Inflammatory macrophage treated with lipopolysaccharide for 4 hours (primary cell): Measurements from ENCODE around the gene RNF44.
A peak's percentile ranks its signal among the peaks of the same experiment; 100 is the strongest.

Source experiments
- DNase-seq: peaks from one replicate; pipeline ENCODE4 v3.0.0-alpha.2; 2020

Gene RNF44

DNA sequence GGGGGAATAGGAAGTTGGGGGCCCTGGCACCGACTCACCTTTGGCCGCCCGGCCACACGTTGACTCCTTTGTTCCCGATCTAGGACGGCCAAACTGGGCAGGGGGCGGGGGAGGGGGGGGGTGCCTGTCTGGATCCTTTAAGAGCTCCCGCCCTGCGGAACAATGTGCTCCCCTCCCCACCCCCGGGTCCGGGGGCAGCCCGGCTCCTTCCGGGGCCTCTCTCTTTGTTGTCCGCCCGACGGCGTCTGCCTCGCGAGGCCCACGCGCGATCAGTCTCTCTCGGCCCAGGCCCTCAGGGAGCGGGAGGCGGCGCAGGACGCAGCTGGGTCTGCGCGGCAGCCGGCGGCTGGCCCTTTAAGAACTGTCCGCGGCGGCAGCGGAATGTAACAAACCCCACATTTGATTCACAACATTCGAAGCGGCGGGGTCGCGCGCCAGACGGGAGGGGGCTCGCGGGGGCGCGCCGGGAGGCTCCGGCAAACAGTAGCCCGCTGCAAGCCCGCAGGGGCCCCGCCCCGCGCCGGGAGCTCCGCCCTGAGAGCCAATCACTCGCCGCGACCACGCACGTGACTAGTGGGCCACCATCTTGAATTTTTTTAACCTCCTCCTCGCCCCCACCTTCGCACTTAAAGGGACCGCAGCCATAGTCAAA, at the start of gene RNF44:
RNF44 (minus strand) TSS at position 501 of the 652 bp plus-strand sequence. CDS start 4,930 bp downstream, outside the sequence.
- DNase-seq = peak; percentile 96

DNA sequence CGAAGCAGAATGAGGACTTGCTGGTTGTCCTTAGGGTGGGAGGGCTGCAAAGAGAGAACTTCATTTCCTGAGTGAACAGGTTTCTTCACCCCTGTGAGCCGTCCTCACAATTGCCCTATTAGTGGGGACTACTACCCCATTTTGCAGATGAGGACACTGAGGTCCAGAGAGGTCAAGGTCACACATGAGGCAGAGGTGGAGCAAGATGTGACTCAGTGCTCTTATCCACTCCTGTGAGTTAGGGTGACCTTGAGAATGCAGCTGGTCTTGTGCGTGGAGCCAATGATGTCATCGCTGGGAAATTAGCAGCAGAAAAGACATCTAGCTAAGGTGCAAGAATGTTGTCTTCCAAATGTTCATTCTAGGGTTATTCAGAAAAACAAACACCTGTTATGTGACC, 45.9 kb upstream of the RNF44 start:
- no peak for DNase-seq

DNA sequence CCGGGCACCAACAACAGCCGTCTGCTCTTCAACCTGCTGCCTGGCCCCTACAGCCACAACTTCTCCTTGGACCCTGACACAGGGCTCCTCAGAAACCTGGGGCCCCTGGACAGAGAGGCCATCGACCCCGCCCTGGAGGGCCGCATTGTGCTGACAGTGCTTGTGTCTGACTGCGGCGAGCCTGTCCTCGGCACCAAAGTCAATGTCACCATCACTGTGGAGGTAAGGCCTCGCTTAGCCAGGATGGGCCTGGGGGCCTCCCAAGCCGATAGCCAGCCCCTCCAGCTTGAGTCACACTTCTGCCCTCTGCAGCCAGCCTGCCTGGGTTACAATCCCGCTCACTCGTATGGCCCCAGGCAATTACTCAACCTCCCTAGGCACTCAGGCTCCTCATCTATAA, 44.2 kb upstream of the RNF44 start:
- DNase-seq = no peak

DNA sequence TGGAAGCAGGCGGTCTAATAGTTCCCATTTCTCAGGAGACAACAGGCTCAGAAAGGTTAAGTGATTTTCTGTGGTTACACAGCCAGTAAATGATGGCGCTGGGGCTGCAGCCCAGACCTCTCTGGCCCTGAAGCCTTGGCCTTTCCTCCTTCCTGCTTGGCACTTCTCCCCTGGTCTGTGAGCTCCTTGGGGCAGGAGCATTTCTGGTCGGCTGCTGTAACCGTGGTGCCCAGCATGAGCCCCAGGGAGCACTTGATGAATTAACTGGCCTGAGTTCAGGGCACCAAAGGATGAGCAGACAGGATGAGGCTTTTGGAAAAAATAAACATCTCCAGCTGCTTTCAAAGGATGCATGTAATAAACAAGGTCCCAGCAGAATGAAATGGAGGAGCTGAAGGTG, 42.1 kb upstream of the RNF44 start:
- no peak for DNase-seq

DNA sequence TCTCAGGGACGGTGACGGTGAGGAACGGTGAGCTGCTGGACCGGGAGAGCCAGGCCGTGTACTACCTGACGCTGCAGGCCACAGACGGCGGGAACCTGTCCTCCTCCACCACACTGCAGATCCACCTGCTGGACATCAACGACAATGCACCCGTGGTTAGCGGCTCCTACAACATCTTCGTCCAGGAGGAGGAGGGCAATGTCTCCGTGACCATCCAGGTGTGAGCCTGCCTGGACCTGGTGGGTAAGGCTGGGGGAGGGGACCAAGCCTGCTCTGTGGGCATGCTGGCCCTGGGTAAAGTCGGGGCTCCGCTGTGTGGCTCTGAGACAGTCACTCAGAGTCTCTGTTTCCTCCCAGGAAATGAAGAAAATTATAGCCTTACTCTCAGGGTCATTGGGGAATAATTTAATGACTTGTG, 41.2 kb upstream of the RNF44 start:
- no peak for DNase-seq

DNA sequence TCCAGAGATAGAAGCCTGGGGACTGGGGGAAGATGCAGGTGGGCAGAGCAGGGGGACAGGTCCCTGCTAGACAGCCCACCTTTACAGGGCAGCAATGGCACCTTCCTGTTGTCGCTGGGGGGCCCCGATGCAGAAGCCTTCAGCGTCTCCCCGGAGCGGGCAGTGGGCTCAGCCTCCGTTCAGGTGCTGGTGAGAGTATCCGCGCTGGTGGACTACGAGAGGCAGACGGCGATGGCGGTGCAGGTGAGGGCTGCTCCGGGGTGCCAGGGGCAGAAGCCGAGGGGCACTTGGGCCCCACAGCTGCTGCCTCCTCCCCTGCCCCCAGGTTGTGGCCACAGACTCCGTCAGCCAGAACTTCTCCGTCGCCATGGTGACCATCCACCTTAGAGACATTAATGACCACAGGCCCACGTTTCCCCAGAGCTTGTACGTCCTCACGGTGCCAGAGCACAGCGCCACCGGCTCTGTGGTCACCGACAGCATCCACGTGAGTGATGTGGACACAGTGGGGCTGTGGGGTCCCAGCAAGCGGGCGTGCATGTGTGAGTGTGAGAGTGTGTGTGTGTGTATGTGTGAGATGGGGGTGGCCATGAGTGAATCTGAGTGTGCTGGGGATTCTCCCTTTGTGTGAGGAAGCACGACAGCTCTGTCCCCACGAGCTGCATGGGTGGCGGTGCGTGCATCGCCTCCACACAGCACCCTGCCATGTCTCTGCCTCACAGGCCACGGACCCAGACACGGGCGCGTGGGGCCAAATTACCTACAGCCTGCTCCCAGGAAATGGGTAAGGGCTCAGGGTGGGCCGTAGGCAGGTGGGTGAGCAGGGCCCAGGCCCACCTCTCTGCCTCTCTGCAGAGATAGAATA, 40.3 kb upstream of the RNF44 start:
- no peak for DNase-seq

DNA sequence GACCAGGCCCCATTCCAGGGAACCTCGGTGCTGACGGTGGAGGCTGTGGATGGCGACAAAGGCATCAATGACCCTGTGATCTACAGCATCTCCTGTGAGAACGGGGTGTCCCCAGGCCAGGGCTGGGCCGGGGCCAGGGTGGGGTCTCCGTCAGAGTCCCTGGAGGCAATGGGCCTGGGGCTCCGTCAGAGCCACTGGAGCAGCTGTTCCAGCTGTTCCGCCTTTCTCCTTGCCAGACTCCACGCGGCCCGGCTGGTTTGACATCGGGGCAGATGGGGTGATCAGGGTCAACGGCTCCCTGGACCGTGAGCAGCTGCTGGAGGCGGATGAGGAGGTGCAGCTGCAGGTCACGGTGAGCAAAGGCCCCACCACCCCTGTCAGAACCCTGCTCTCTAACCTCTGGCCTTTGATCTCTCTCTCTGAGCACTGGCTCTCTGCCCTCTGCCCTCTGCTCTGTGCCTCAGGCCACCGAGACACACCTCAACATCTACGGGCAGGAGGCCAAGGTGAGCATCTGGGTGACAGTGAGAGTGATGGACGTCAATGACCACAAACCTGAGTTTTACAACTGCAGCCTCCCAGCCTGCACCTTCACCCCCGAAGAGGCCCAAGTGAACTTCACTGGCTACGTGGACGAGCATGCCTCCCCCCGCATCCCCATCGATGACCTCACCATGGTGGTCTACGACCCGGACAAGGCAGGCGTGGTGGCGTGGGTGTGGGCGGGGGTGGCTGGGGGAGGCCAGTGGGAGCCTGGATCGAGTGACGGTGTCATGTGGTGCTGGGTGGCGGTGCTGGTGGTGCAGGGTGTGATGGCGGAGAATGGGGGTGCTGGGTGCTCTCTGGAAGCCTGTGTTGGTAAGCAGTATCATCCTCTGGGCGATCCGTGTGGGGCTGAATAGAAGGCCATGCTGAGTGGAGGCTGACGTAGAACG, 38.6 kb upstream of the RNF44 start:
- no peak for DNase-seq

DNA sequence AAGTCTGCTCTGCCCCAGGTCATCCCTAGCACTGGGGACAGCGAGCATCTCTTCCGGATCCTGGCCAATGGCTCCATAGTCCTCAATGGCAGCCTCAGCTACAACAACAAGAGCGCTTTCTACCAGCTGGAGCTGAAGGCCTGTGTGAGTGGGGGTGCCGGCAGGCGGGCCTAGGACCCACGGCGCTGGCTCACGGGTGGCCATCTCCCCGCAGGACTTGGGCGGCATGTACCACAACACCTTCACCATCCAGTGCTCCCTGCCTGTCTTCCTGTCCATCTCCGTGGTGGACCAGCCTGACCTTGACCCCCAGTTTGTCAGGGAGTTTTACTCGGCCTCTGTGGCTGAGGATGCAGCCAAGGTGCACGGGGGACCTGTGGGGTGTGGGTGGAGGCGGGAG, 37.9 kb upstream of the RNF44 start:
- DNase-seq = no peak

DNA sequence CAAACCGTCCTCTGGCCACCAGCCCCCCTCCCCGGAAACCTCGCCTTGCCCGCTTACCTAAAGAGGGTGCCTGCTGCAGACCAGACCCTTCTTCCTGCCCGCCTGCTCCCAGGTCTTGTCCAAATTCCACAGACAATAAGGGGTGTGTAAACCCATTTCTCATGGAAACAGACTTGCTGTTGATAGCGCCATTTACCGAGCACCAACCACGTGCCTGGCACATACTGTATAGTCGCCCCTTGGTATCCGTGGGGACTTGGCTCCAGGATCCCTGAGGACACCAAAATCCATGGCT, 37.0 kb upstream of the RNF44 start:
- DNase-seq = no peak

DNA sequence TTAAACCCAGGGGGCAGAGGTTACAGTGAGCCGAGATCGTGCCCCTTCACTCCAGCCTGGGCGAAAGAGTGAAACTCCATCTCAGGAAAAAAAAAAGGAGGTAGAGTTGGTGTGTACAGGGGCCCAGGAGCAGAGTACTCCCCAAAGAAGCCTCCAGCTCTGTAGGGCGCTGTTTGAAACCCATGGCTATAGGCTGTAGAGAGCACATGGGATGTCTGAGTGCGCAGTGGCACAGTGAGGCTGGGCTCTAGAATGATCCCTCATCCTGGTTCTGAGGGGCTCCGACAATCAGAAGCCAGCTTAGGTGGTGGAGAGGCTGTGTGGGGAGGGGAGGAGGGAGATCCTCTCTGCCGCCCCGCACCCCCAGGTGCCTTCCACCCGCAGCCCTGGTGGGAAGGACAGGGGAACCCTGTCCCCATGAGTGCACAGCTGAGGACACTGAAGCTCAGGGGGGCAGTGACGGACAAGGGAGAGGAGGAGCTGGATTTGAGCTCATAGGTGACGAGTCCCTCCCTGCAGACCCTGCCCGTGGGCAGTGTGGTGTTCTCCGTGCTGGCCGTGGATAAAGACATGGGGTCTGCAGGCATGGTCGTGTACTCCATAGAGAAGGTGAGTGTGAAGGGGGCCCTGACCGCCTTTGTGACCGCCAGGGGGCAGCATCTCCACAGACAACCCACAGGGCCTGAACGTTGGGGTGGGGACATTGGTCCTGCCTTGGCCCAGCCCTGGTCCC, 36.5 kb upstream of the RNF44 start:
- DNase-seq = peak; percentile 43

DNA sequence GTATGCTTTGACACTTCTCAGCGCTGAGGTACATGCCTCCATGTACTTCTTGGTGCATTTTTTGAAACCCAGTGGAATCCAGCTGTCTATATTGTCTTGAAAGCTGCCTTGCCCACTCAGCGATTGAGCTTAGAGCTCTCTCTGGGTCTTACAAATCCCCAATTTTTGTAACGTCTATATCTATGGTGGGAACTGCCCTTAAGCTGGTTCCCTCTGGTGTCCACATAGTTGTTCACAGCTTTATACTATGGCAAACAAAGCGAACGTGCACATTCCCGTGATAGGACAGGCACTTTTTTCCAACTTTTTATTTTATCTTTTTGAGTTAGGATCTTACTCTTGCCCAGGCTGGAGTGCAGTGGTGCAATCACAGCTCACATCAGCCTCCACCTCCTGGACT, 32.8 kb upstream of the RNF44 start:
- DNase-seq = no peak

DNA sequence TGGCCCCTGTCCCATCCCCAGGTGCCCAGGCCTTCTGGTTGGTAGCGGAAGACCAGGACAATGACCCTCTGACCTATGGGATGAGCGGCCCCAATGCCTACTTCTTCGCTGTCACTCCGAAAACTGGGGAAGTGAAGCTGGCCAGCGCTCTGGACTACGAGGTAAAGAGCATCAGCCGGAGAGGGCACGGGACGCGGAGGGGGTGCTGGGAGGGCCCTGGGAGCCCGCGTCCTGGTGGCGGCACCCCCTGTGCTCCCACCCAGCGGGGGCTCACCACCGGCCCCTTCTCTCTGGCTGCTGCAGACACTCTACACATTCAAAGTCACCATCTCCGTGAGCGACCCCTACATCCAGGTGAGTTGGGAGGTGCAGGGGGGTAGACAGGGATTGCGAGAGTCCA, 31.5 kb upstream of the RNF44 start:
- DNase-seq = no peak

DNA sequence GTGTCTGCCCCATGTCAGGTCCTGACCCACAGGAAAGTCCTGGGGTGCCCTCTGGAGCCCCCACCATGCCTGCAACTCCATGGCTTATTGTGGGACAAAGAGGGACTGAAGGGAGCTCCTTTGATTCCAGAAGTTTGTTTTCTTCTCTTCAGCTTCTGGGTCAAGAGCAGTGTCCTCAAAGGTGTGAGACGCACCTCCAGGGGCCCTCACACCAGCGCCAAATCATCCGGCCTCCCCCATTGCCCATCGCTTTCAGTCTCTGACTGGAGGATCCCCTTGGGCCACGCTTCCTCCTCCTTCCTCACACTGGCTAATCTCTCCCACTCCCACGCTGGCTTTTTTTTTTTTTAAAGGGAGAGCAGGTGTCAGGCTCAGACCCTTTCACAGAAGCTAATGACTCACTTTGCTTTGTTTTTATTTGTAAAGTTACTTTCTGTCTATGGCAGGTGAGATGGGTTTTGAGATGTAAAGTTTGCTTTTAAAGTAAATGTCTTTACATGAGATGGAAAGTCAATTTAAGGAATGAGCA, 28.6 kb upstream of the RNF44 start:
- no peak for DNase-seq

DNA sequence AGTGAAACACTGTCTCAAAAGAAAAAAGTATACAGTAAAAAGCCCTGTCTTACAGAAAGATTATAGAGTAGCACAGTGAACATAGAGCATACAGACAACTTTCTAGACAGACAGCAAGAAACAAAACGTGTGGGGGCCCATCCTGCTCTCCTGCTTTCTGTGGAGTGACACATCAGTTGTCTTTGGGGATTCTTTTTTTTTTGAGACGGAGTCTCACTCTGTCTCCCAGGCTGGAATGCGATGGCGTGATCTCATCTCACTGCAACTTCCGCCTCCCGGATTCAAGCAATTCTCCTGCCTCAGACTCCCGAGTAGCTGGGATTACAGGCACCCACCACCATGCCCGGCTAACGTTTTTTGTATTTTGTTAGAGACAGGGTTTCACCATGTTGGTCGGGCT, 26.8 kb upstream of the RNF44 start:
- DNase-seq = no peak

DNA sequence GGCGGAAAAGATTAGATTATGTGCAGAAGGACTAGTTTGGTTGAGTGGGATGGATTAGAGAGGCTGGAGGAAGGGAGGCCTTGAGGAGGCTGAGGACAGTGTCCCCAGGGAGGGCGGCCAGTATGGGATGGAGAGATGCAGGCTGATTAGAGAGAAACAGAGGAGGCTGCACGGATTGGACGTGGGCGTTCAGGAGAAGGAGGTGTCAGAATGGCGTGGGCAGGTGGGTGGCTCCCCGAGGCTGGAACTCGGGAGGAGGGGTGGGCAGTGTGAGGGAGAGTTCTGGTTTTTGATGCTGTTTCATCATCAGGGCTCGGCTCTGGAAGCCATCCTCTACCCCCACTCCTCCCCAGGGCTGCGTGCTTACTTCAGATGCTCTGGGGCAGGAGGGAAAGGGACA, 25.0 kb upstream of the RNF44 start:
- no peak for DNase-seq

DNA sequence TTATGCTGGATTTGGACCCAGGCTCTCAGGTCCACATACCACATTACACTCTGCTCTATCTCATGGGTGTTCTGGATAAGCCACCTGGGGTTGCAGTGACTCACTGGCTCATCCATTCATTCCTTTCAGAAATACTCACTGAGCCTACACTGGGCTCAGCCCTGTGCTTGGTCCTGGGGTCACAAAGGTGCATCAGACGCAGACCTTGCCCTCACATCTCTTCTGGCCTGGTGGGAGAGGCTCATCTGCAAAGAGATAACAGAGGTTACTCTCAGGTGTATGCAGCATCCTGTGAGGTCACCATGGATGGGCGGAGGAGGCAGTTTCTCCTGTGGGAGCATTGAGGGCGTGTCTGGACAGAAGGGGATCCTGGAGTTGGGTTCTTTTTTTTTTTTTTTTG, 24.1 kb upstream of the RNF44 start:
- no peak for DNase-seq

DNA sequence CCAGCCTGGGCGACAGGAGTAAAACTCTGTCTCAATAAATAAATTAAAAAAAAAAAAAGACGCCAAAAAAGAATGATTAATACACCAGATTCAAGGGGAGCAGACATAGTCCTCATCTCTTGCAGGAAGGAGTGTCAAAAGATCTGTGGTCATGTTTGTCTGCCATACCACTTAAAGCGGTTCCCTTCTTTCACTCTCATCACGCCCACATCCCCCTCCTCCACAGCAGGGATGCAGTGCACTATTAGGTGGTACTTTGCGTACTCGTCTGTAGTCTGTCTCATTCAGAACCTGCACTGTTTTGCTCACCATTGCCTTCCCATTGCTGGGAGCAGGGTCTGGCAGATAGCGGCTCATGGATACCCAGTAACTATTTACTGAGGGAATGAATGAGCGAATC, 23.2 kb upstream of the RNF44 start:
- DNase-seq = no peak

DNA sequence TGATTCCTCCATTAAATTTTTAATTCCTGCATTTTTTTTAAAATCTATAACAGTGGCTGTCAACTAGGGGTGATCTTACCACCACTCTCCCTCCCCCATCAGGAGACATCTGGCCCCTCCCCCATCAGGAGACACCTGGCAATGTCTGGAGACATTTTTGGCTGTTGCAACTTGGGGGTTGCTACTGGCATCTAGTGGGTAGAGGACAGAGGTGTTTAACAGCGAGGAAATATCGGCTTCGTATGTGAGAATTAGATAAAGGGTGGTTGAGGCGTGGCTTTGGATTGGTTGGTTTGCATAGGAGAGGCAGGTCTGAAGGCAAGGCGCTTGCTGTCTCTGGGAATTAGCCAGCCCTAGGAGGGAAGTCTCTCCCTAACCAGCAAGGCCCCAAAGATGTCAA, 22.5 kb upstream of the RNF44 start:
- no peak for DNase-seq

DNA sequence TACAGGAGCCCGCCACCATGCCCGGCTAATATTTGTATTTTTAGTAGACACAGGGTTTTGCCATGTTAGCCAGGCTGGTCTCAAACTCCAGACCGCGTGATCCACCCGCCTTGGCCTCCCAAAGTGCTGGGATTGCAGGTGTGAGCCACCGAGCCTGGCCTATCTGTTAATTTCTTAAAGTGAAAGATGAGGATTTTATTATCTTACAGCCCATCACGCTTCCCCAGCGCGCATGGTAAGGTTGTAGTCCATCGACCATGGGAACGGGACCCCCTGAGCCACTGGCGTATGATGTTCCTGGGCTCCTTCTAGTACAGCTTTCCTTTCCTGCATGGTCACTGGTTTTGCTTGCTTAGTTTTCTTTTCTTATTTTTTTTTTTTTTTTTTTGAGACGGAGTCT, 20.6 kb upstream of the RNF44 start:
- no peak for DNase-seq

DNA sequence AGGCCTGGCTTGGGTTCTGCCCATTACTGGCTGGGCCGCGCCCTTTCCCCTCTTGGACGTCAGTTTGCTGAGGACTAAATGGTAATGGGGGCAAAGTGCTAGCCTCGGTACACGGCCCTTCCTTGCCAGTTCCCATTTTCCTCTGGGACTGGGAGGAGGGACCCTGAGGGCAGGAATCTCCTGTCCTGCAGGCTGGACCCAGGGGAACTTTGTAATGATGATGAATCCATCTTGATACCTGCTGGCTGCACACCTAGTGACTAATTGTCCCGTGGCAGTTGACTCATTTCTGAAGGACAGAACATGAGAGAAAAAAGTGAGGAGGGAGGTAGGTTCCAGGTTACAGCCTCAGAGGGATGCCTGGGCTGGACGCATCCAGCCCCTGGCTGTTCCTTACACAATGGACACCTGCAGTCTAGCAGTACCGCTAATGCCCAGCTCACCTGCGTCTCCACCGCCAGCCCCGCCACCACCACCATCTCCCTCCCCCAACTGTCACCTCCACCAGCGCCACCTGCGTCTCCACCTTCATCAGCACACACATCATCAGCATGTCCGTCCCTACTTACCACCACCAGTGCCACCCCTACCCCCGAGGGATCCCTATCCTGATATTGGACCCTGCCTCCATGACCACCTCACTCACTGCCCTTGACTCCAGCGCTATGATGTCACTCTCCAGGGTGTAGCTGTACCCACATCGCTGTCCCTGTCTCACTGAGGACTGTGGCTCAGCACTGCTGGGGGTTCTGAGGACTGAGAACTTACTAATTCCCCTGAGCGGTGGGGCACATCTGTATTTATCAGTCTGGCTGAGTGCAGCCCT, 16.3 kb upstream of the RNF44 start:
- no peak for DNase-seq

DNA sequence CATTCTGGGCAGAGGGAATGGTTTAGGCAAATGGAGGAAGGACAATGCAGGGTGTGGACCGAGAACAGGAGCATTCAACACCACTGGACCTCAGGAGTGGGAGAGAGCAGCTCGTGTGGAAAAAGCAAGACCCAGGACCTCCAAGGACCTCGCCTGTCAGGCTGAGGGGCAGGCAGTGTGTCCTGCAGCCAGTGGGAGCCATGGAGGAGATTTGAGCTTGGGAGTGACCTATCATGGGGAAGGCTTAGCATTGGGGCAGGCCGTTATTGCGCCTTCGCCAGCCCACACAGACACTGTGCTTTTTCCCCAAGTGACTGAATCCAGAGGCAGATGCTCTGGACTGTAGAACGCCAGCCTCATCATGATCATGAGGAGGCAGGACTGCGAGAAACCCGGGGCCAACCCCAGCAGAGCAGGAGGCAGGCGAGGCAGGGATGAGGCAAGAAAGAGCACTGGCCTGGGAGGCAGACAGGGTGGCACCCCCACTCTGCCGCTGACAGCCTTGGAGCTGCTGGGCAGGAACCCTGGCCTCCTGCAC, 15.2 kb upstream of the RNF44 start:
- DNase-seq = no peak
